GM12864 (cell line): Measurements from ENCODE around the gene DYNC1I1.

Source experiments
- DNase-seq: peaks from one replicate; pipeline ENCODE4 v3.0.0-alpha.2; 2011; ENCODE audit warnings: low read depth
- H3K4me3 ChIP-seq: 2 replicates; pipeline ENCODE4 v1.5.1; 2011; ENCODE audit warnings: mild to moderate bottlenecking, low read depth, low read length, control low read depth
- TF ChIP-seq, protein P1 (sequence below): IDR thresholded peaks from 2 replicates; pipeline ENCODE4 v1.5.1; 2011; ENCODE audit warnings: low read depth, mild to moderate bottlenecking, moderate library complexity, low read length, control low read depth, inconsistent platforms; ENCODE audit errors: missing control alignments

Gene DYNC1I1

DNA sequence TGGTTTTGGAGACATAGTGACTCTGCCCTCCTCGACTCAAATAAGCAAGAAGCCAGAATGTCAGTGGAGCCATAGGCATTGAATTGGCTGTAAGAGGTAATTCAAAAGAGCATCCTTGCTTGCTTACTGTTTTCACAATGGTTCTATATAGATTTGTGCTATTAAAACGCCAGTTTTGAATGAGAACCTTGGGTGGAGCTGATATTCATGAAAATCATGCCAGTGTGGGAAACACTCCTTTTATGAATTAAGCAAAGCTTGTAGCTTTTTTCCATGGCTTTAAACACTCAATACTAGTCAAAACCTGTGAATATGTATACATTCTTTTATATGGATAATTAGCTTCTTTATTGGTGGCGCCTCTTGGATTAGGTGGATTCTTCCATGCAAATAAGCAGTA, 297.0 kb downstream of the DYNC1I1 start:
- DNase-seq, result no peak
- no peak overlapping the region for H3K4me3 ChIP-seq
- TF ChIP-seq, protein P1, sequence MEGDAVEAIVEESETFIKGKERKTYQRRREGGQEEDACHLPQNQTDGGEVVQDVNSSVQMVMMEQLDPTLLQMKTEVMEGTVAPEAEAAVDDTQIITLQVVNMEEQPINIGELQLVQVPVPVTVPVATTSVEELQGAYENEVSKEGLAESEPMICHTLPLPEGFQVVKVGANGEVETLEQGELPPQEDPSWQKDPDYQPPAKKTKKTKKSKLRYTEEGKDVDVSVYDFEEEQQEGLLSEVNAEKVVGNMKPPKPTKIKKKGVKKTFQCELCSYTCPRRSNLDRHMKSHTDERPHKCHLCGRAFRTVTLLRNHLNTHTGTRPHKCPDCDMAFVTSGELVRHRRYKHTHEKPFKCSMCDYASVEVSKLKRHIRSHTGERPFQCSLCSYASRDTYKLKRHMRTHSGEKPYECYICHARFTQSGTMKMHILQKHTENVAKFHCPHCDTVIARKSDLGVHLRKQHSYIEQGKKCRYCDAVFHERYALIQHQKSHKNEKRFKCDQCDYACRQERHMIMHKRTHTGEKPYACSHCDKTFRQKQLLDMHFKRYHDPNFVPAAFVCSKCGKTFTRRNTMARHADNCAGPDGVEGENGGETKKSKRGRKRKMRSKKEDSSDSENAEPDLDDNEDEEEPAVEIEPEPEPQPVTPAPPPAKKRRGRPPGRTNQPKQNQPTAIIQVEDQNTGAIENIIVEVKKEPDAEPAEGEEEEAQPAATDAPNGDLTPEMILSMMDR, result no peak

DNA sequence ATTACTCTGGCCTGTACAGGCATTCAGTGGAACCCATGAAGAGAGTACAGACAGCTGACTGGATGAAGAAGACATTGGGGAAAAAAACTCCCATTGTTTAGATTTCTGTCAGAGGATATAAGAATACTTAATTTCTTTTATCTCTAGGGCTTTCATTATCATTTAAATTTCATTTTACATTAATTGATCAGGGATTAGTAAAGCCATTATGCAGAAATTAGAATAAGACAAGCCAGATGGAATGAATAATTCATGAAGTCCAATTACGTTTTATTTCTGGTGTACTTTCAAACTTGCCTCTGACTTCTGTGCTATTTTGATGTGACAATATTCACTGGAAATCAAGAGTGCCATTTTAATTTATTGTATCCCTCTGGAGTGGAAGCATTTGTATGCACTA, 302.5 kb downstream of the DYNC1I1 start:
- no peak for DNase-seq
- TF ChIP-seq, protein P1, result no peak
- no peak overlapping the region for H3K4me3 ChIP-seq

GRCh38 chr7:96075510-96076349, 303.4 kb downstream of the DYNC1I1 start:
- H3K4me3 ChIP-seq, result peak overlapping the region; percentile 21
- TF ChIP-seq, protein P1, result peak; percentile 85
- DNase-seq, result no peak

DNA sequence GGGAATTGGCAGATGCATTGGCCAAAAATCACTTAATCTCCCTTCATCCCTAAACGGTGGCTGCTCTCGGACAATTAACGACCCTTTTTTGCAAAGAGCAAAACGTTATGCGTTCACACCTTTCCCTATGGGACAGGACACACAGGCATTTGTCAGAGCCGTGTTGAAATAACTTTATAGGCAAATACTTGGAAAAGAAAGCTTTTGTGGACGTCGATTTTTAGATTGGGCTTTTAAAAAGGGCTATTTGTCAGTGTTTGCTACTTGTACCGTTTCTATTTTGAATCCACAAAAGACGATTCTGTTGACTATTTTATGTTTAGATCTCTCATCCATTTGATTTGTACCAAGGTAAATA, 304.0 kb downstream of the DYNC1I1 start:
- TF ChIP-seq, protein P1, result no peak
- no peak overlapping the region for H3K4me3 ChIP-seq
- DNase-seq, result no peak

GRCh38 chr7:96080027-96080426, 307.7 kb downstream of the DYNC1I1 start:
- H3K4me3 ChIP-seq, result no peak overlapping the region
- TF ChIP-seq, protein P1, result no peak
- DNase-seq, result no peak

DNA sequence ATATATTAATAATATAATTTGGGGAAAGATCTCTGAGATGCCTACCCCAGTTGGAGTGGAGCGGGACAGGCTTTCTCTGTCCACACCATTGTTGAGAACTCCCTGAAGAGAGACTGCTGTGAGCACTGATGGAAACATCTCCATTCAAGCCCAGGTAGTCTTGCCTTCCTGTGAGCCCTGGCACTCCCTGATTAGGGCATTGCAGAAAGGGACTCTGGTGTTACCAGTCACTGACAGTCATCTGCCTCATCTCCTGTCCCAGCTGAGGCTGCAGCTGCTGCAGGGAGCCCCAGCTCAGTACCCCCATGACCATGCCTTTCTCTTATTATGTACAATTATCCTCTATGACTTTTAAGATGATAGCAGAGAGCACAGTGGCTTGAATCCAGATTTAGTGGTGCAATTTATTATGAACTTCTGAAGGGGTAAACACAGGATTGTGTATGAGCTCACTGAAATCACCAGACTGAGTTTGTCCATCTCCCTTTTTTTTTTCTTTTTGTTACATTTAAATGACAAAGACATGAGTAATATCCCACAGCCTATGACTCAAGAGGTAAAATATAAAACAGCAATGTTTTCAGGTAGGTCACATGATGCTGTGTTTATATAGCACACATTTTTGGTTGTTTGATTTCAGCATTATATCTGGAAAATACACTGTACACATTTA, 312.7 kb downstream of the DYNC1I1 start:
- H3K4me3 ChIP-seq, result no peak overlapping the region
- DNase-seq, result no peak
- TF ChIP-seq, protein P1, result no peak

- TF ChIP-seq, protein P1, result no peak
- no peak for DNase-seq
- no peak overlapping the region for H3K4me3 ChIP-seq
These were observed 313.6 kb downstream of the DYNC1I1 start for GRCh38 chr7:96085953-96086352.
